ENCODE results near the gene PPP1R14B. TPM values are rescaled to one million over a fixed set of nuclear protein-coding genes. Genes with fewer than 3 reads are reported as not detected.
A peak's percentile ranks its signal among the peaks of the same experiment; 100 is the strongest.

Gene PPP1R14B
- total RNA-seq, 1 donor from 2014 or later, result 481 TPM

GRCh38 chr11:64232967-64233315 lies 13.8 kb downstream of the PPP1R14B start:
- no peak for TF ChIP-seq CTCF (IDR thresholded peaks at IDR 0.05; ENCODE audit: insufficient read depth, low read length, severe bottlenecking)
- Histone ChIP-seq H3K27me3 (ENCODE audit: control insufficient read depth, insufficient read depth, low read length) (no peaks in the 10 kb centered on the region), H3K36me3 (ENCODE audit: control insufficient read depth, insufficient read depth, low read length) (no peaks in the 10 kb centered on the region), H3K4me3 (ENCODE audit: low read depth, low read length) (no peak overlapping the region)
- DNase-seq (ENCODE audit: low read depth) (no peak), FAIRE-seq (no peak)

GRCh38 chr11:64232182-64232966 lies 14.4 kb downstream of the PPP1R14B start:
- FAIRE-seq (no peak), DNase-seq (ENCODE audit: low read depth) (no peak)
- H3K36me3 ChIP-seq (ENCODE audit: control insufficient read depth, insufficient read depth, low read length), result no peaks in the 10 kb centered on the region
- no peak for TF ChIP-seq CTCF (IDR thresholded peaks at IDR 0.05; ENCODE audit: insufficient read depth, low read length, severe bottlenecking)
- H3K4me3 ChIP-seq (ENCODE audit: low read depth, low read length), result no peak overlapping the region
- no peaks in the 10 kb centered on the region for H3K27me3 ChIP-seq (ENCODE audit: control insufficient read depth, insufficient read depth, low read length)

DNA sequence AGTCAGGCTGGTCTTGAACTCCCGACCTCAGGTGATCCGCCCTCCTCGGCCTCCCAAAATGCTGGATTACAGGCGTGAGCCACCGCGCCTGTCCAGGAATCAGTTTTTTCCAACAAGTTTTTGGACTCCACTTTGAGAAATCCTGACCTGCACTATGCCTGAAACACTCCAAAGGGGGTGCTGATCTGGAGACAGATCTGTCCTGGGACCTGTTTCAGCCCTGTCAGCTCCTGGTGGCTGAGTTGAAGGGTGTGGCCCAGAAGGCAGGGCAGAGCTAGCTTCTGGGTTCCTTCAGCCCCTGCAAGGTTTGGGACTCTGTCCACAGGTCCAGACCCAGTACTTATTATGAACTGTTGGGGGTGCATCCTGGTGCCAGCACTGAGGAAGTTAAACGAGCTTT lies 15.2 kb downstream of the PPP1R14B start:
- H3K27me3 ChIP-seq (ENCODE audit: control insufficient read depth, insufficient read depth, low read length), result no peaks in the 10 kb centered on the region
- FAIRE-seq (no peak), DNase-seq (ENCODE audit: low read depth) (no peak)
- TF ChIP-seq CTCF (IDR thresholded peaks at IDR 0.05; ENCODE audit: insufficient read depth, low read length, severe bottlenecking), result no peak
- no peak overlapping the region for H3K4me3 ChIP-seq (ENCODE audit: low read depth, low read length)
- H3K36me3 ChIP-seq (ENCODE audit: control insufficient read depth, insufficient read depth, low read length), result no peaks in the 10 kb centered on the region

DNA sequence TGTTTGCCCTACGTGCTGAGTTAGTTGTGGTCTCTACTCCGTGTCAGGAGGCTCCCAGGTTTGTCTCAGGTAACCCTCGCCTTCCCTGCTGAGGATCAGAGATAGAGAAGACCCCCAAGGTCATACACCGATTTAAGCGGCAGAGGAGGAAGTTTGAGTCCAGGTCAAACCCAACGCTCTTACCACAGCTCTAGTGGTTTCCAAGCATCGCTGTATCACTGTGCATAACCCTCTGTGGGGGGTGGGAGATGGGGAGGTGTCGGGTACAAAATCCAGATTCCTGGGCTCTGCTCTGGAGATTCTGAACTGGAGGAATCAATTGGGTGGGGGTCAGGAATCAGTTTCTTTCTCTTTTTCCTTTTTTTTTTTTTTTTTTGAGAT lies 15.8 kb downstream of the PPP1R14B start:
- peak overlapping the region; percentile 86 for H3K4me3 ChIP-seq (ENCODE audit: low read depth, low read length)
- TF ChIP-seq CTCF (IDR thresholded peaks at IDR 0.05; ENCODE audit: insufficient read depth, low read length, severe bottlenecking), result no peak
- DNase-seq (ENCODE audit: low read depth), result no peak
- H3K36me3 ChIP-seq (ENCODE audit: control insufficient read depth, insufficient read depth, low read length), result no peaks in the 10 kb centered on the region
- FAIRE-seq, result no peak
- no peaks in the 10 kb centered on the region for H3K27me3 ChIP-seq (ENCODE audit: control insufficient read depth, insufficient read depth, low read length)

GRCh38 chr11:64230171-64230984 lies 16.4 kb downstream of the PPP1R14B start, which contains the start of gene DNAJC4:
DNAJC4 (plus strand) TSS chr11:64230548; CDS start chr11:64230855, 307 bp downstream.
- FAIRE-seq (no peak), DNase-seq (ENCODE audit: low read depth) (peak; percentile 81)
- Histone ChIP-seq H3K36me3 (ENCODE audit: control insufficient read depth, insufficient read depth, low read length) (no peaks in the 10 kb centered on the region), H3K27me3 (ENCODE audit: control insufficient read depth, insufficient read depth, low read length) (no peaks in the 10 kb centered on the region), H3K4me3 (ENCODE audit: low read depth, low read length) (peak within 1 kb of the TSS; percentile 86)
- no peak for TF ChIP-seq CTCF (IDR thresholded peaks at IDR 0.05; ENCODE audit: insufficient read depth, low read length, severe bottlenecking)

All from bronchial epithelial cell (primary cell).